ENCODE measurements around the gene RAX. TPM values are rescaled to one million over a fixed set of nuclear protein-coding genes. Genes with fewer than 3 reads are reported as not detected.

The RAX gene
- total and polyA plus RNA-seq, 2 of the 8 experiments (the other 6 are each of a cell fraction or from before 2014, with no cell fraction given): 0.12 to 0.52 TPM

DNA sequence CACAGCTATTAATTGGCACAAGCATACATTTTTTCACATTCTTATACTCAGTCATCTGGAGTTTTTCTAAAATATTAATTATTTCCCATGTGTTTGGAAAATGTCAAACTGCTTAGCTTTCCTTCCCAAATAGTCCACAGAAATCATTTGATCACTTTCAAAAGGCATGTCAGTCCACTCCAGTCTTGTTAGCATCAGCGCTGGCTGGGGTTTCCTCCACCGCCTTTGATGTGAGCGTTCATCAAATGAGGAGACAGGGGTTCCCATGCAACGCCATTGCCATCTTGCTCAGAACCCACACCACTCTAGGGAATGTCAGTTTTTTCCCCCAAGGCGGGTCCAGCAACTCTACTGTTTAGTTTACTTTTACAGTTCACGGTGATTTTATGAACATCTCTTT is 13.1 kb upstream of the RAX start (continued):
- TF ChIP-seq, protein P1, sequence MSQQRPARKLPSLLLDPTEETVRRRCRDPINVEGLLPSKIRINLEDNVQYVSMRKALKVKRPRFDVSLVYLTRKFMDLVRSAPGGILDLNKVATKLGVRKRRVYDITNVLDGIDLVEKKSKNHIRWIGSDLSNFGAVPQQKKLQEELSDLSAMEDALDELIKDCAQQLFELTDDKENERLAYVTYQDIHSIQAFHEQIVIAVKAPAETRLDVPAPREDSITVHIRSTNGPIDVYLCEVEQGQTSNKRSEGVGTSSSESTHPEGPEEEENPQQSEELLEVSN (IDR thresholded peaks at IDR 0.05): no peak
- TF ChIP-seq SRF (IDR thresholded peaks at IDR 0.05; ENCODE audit: low read depth, low read length) (no peak), CBX8 (IDR thresholded peaks at IDR 0.05; ENCODE audit: borderline replicate concordance, low read depth, low read length) (no peak), YY1 (IDR thresholded peaks at IDR 0.05; ENCODE audit: low read depth, low read length) (no peak), NANOG (IDR thresholded peaks at IDR 0.05; ENCODE audit: insufficient read depth, low read depth, low read length, poor library complexity, severe bottlenecking) (no peak)
